Cardiac fibroblast (primary cell): ENCODE results near the gene PASK.

Experiments
- DNase-seq, 2 donors: peaks; one replicate each; pipeline versions ENCODE4 v3.0.0 to v3.0.0-alpha.2; 2010; ENCODE audit warnings: low read depth in 2 of 2
- H3K4me3 ChIP-seq, 2 donors: replicated peaks in 1 of 2; 1 replicate in 1 of 2; 2 replicates in 1 of 2; pipeline ENCODE4 v1.5.1; 2011; ENCODE audit warnings: low read depth in 2 of 2, low read length in 2 of 2, mild to moderate bottlenecking in 2 of 2, moderate library complexity in 1 of 2
- CTCF ChIP-seq: IDR thresholded peaks from one replicate; pipeline ENCODE4 v1.5.1; 2011; ENCODE audit warnings: low read depth, mild to moderate bottlenecking, low read length, inconsistent platforms

The PASK gene

GRCh38 chr2:241071677-241072111 is 77.6 kb downstream of the PASK start:
- TF ChIP-seq CTCF = no peak
- H3K4me3 ChIP-seq = no peak overlapping the region
- DNase-seq = no peak

GRCh38 chr2:241070811-241071676 is 78.2 kb downstream of the PASK start:
- no peak for TF ChIP-seq CTCF
- no peak for DNase-seq

GRCh38 chr2:241070361-241070760 is 78.9 kb downstream of the PASK start:
- H3K4me3 ChIP-seq = no peak overlapping the region
- DNase-seq = no peak
- TF ChIP-seq CTCF = no peak

More at GRCh38 chr2:241070811-241071676, 78.2 kb downstream of the PASK start:
- no peak overlapping the region for H3K4me3 ChIP-seq

- H3K4me3 ChIP-seq = no peak overlapping the region
- TF ChIP-seq CTCF = no peak
- no peak for DNase-seq
Observed at GRCh38 chr2:241069821-241070281, 79.4 kb downstream of the PASK start.

- no peak overlapping the region for H3K4me3 ChIP-seq
- no peak for TF ChIP-seq CTCF
- DNase-seq = no peak
Observed at GRCh38 chr2:241068942-241069810, 80.1 kb downstream of the PASK start.

- DNase-seq = no peak
- no peak overlapping the region for H3K4me3 ChIP-seq
- TF ChIP-seq CTCF = no peak
Observed at GRCh38 chr2:241068136-241068941, 80.9 kb downstream of the PASK start.
